Central memory CD4-positive, alpha-beta T cell (primary cell): ENCODE results near the gene EXOC1L.

Experiments
- DNase-seq: peaks from one replicate; pipeline ENCODE4 v3.0.0; 2022

Gene EXOC1L

GRCh38 chr4:55884851-55885219 is 65.2 kb downstream of the EXOC1L start:
- no peak for DNase-seq
